Liver (tissue), 3 donors: ENCODE results near the gene FRRS1.

Experiments
- GABPA ChIP-seq, 2 donors: IDR thresholded peaks in 1 of 2; conservative IDR thresholded peaks in 1 of 2; 2 replicates each; pipeline ENCODE4 v1.6.1; 2016; ENCODE audit warnings: antibody characterized with exemption in 2 of 2, mild to moderate bottlenecking in 1 of 2, moderate library complexity in 1 of 2
- JUND ChIP-seq, 2 donors: IDR thresholded peaks; 2 replicates each; pipeline ENCODE4 v1.6.1; 2016; ENCODE audit warnings: antibody characterized with exemption in 2 of 2
- RAD21 ChIP-seq, 2 donors: IDR thresholded peaks; 2 replicates each; pipeline ENCODE4 v1.6.1; 2016; ENCODE audit warnings: antibody characterized with exemption in 2 of 2, mild to moderate bottlenecking in 2 of 2
- RXRA ChIP-seq, 2 donors: IDR thresholded peaks; 2 replicates each; pipeline ENCODE4 v1.6.1; 2017 to 2018; ENCODE audit warnings: antibody characterized with exemption in 2 of 2, mild to moderate bottlenecking in 1 of 2
- SP1 ChIP-seq: IDR thresholded peaks from 2 replicates; pipeline ENCODE4 v1.6.1; 2018; ENCODE audit warnings: antibody characterized with exemption, mild to moderate bottlenecking
- YY1 ChIP-seq: IDR thresholded peaks from 2 replicates; pipeline ENCODE4 v1.6.1; 2016; ENCODE audit warnings: antibody characterized with exemption, mild to moderate bottlenecking
- TF ChIP-seq, protein P1 (sequence below): fragments of 150-350 bp; IDR thresholded peaks from 2 replicates; pipeline ENCODE4 v1.5.1; 2017; ENCODE audit warnings: improper control_type of control experiment, low read depth, low read length; ENCODE audit not compliant: missing input control
- TF ChIP-seq, protein P2 (sequence below): IDR thresholded peaks from 2 replicates; pipeline ENCODE4 v1.6.1; 2016; ENCODE audit warnings: antibody characterized with exemption
- TF ChIP-seq, protein P3 (sequence below): IDR thresholded peaks from 2 replicates; pipeline ENCODE4 v1.6.1; 2016; ENCODE audit warnings: antibody characterized with exemption, mild to moderate bottlenecking
- donor health status: healthy.
- donor health status: healthy.

DNA sequence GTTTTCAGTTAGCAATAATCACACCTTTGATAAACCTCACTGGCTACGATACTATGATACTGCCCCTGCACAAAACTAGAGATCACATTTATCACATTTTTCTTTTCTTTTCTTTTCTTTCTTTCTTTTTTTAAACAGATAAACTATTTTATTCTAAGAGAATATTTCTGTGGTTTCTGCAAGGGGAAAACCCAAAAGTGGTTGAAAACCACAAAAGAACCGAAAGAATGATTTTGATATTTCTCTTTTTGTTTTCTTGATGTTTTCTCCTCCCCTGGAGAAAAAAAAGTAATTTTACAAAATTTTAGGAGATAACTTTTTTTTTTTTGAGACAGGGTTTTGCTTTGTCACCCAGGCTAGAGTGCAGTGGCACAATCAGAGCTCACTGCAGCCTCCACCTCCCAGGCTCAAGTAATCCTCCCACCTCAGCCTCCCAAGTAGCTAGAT lies 18.4 kb upstream of the FRRS1 start:
- TF ChIP-seq YY1 (no peak), JUND (IDR thresholded peaks at IDR 0.05) (no peak), SP1 (no peak), GABPA (IDR thresholded peaks at IDR 0.05 in 1 of 2, conservative IDR thresholded peaks at IDR 0.05 in 1 of 2) (no peak), RAD21 (IDR thresholded peaks at IDR 0.05) (no peak), RXRA (IDR thresholded peaks at IDR 0.05) (no peak)
- TF ChIP-seq, protein P1, sequence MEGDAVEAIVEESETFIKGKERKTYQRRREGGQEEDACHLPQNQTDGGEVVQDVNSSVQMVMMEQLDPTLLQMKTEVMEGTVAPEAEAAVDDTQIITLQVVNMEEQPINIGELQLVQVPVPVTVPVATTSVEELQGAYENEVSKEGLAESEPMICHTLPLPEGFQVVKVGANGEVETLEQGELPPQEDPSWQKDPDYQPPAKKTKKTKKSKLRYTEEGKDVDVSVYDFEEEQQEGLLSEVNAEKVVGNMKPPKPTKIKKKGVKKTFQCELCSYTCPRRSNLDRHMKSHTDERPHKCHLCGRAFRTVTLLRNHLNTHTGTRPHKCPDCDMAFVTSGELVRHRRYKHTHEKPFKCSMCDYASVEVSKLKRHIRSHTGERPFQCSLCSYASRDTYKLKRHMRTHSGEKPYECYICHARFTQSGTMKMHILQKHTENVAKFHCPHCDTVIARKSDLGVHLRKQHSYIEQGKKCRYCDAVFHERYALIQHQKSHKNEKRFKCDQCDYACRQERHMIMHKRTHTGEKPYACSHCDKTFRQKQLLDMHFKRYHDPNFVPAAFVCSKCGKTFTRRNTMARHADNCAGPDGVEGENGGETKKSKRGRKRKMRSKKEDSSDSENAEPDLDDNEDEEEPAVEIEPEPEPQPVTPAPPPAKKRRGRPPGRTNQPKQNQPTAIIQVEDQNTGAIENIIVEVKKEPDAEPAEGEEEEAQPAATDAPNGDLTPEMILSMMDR = no peak
- TF ChIP-seq, protein P2, sequence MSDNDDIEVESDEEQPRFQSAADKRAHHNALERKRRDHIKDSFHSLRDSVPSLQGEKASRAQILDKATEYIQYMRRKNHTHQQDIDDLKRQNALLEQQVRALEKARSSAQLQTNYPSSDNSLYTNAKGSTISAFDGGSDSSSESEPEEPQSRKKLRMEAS = no peak
- TF ChIP-seq, protein P3, sequence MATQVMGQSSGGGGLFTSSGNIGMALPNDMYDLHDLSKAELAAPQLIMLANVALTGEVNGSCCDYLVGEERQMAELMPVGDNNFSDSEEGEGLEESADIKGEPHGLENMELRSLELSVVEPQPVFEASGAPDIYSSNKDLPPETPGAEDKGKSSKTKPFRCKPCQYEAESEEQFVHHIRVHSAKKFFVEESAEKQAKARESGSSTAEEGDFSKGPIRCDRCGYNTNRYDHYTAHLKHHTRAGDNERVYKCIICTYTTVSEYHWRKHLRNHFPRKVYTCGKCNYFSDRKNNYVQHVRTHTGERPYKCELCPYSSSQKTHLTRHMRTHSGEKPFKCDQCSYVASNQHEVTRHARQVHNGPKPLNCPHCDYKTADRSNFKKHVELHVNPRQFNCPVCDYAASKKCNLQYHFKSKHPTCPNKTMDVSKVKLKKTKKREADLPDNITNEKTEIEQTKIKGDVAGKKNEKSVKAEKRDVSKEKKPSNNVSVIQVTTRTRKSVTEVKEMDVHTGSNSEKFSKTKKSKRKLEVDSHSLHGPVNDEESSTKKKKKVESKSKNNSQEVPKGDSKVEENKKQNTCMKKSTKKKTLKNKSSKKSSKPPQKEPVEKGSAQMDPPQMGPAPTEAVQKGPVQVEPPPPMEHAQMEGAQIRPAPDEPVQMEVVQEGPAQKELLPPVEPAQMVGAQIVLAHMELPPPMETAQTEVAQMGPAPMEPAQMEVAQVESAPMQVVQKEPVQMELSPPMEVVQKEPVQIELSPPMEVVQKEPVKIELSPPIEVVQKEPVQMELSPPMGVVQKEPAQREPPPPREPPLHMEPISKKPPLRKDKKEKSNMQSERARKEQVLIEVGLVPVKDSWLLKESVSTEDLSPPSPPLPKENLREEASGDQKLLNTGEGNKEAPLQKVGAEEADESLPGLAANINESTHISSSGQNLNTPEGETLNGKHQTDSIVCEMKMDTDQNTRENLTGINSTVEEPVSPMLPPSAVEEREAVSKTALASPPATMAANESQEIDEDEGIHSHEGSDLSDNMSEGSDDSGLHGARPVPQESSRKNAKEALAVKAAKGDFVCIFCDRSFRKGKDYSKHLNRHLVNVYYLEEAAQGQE = no peak
